GDM1 (cell line): Measurements from ENCODE around the gene EIF1.

Experiments used
- DNase-seq: peaks from one replicate; lab custom pipeline; 2025; lab: John Stamatoyannopoulos, UW

EIF1 gene

DNA sequence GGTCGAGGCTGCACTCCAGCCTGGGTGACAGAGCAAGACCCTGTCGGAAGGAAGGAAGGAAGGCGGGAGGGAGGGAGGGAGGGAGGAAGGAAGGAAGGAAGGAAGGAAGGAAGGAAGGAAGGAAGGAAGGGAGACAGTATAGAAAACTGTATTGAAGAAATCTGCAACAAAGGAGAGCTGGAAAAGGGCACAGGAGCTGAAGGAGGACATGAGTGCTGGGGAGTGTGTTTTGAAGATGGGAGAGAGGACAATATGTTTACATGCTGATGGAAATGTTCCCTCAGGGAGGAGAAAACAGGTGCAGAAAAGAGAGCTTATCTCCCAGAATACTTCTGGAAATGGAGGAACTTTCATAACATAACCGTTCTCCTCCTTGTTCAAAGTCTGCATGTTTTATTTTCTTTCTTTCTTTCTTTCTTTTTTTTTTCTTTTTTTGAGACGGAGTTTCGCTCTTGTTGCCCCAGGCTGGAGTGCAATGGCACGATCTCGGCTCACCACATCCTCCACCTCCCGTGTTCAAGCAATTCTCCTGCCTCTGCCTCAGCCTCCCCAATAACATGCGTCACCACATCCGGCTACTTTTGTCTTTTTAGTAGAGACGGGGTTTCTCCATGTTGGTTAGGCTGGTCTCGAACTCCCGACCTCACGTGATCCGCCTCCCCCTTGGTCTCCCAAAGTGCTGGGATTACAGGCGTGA lies 48.4 kb downstream of the EIF1 start:
- DNase-seq, result no peak

DNA sequence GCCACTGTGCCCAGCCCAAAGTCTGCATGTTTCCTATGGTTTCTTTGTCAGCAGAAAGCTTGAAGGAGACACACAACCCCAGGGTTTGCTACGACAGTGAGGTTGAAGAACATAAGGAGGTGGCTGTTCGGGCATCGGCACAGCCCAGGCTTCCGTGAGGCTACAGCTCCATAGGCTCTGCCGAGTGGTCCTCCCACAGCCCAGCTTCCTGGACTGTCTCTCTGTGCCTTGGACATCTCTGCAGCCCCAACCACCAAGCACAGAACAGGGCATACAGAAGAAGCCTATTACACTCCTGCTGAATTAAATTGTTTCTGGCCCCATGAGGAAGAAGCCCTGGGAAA lies 49.0 kb downstream of the EIF1 start:
- DNase-seq, result no peak

DNA sequence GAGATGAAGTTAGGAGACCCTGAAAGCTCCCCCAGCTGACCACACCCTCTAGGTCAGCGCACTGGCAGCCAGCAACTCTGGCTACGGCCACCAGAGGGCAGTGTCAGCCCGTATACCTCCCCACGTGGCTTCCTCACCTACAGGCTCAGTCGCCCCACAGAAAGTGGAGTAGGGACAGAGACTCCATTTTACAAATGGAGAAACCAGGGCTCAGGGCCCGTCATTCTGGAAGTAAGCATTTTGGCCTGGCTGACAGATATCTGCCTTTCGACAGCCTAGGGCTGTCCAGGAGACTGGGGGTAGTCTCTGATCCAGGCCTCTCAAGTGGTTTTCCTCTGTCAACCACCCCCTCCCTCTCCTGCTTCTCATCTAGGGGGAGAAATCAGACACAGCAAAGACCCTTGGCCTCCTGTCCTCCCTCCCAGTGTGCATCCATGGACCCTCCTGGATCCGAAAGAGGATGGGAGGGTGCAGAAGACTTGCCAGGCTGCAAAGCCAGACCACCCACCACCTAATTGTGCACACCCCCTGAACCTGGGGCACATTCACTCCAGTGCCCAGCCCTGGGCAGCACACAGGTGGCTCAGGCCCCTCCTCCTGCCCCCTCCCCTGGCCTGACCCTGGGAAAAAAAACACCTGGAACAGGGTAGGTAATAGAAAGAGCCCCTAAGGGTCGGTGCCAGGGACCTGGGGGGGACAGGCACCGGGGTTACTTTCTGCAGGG lies 49.6 kb downstream of the EIF1 start:
- DNase-seq, result peak; percentile 72

DNA sequence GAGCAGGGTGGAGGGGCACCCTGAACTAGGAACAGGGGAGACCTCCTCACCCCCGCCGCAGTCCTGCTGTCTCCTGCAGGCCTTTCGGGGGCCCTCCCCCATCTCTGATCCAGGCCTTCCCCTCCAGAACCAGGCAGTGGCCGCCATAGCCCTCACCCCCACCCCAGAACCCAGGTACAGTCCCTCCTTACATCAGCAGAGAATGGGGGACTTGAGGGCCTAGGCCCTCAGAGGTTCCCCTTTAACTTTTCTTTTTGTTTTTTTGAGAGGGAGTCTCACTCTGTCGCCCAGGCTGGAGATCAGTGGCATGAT lies 50.1 kb downstream of the EIF1 start:
- no peak for DNase-seq

DNA sequence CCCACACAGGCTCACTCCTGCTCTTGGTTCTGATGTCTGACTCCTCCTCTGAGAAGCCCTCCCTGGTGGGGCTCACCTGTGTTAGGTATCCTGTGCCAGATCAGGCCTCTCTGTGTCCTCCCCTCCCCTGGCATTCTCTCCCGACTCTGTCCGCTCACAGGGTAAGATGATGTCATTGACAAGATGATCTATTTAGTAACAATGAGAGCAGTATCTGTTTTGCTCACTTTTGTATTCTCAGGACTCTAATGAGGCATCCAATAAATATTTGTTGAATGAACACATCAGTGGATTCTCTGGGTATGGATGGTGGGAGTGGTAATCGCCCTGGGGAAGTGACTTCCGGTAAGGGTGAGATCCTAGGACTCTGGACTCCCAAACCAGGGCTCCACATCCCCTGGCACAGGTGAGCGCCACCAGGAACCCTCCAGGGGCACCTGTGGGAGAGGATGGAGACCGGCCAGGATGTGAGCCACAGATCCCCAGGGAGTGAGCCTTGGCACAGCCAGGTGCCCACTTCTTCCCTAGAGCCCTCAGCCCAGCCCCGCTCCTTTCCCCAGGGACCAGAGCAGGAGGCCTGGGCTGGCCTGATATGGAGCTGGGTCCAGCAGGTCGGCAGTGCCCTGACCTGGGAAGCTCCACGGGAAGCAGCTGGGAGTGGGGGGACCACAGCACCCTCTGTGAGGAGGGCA lies 51.1 kb downstream of the EIF1 start:
- DNase-seq, result no peak

DNA sequence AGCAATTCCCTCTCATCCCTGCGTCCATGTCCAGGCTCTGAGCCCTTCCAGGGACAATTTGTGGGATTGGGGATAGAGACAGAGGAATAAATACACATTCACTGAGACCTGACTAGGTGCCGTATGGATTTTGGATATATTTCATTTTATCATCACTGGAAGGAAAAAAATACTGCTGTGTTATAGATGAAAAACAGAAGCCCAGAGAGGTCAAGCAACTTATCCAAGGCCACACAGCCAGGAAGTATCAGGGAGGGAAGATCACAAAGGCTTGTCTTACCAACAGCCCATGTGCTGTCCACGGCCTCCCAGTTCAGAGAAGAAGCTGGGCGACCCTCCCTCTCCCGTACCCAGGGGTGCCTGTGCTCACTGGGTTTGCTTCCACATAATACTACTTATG lies 51.8 kb downstream of the EIF1 start:
- DNase-seq, result no peak

DNA sequence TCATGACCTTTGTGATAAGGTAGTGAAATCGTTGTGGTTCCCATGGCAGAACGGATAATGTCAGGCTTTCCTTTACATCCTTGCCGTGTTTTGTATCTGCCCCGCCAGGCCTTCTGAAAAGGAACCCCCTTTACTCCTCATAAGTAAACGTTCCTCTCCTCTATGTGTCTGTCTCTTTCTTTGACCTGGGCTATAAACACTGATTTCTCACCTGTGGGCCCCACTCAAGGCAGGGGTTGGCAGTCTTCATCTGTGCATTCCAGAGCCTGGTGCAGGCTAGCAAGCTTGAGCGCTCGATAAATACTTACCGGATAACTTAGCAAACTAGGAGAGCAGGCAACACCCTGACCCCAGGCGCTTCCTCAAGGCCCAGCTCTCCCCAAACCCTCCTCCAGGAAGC lies 53.0 kb downstream of the EIF1 start:
- no peak for DNase-seq
